ENCODE measurements around the gene CYP21A2. TPM values are rescaled to one million over a fixed set of nuclear protein-coding genes. Genes with fewer than 3 reads are reported as not detected.

The CYP21A2 gene
- total and polyA plus RNA-seq, 2 experiments from 2014 or later = not detected

DNA sequence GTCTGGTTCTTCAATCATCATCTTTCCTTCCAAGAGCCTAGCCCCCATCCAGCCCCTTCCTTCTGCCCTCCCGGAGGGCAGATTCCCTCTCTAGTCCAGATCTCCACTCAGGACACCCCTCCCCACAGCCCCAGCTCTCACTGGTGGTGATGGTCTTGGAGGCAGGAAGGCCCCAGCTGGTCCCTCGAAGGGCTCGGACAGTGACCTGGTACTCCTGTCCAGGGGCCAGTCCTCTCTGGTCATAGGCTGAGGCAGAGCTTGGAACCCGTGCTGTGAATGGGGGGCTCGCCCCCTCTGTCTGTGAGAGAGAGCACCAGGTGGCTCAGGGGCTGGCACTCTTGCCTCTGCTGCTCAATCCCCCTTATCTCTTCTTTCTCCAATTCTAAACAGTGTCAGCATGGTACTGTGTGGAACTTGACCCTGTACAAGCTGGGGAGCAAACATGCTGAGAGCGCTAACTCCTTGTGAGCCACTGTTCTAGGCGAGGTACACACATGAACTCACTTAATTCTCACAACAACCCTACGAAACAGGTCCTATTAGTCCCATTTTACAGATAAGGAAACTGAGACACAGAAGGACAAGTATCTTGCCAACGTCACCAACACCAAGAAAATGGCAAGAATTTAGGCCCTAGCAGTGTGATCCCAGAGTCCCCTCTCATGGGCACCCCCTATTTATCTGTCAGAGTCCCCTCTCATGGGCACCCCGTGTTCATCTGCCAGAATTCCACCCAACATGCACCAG lies 51.0 kb downstream of the CYP21A2 start:
- no peaks in the 10 kb centered on the region for H3K79me2 ChIP-seq (ENCODE audit: insufficient read depth)
- WGBS, 2 experiments (ENCODE audit: low coverage in 1 of 2, low lambda C conversion rate in 2 of 2, missing lambda C conversion rate in 2 of 2) = 89 to 90% methylated on average over 9 to 10 of the region's 10 CpGs
- in situ Hi-C loops (cut with MboI) = no loop called here
- H3K27ac ChIP-seq = no peak overlapping the region
- H3K9me2 ChIP-seq (ENCODE audit: insufficient read depth) = no peaks in the 10 kb centered on the region
- no peak overlapping the region for H3K4me2 ChIP-seq (ENCODE audit: unreplicated experiment)
- H3K4me3 ChIP-seq = no peak overlapping the region
- TF ChIP-seq EZH2 (IDR thresholded peaks at IDR 0.05; ENCODE audit: insufficient read depth, poor library complexity, severe bottlenecking) (no peak), EZH2phosphoT487 (IDR thresholded peaks at IDR 0.05; ENCODE audit: insufficient read depth, low read depth) (no peak)
- H3F3A ChIP-seq (ENCODE audit: insufficient read depth) = peaks cover 27% of the 10 kb centered on the region
- H3K27me3 ChIP-seq (replicated peaks; ENCODE audit: insufficient read depth) = 0 out of 2 replicates have a peak, but pooled peaks cover 14% of the 10 kb centered on the region
- no peaks in the 10 kb centered on the region for H3K36me3 ChIP-seq (ENCODE audit: low read depth)
- no peak for DNase-seq
- no peaks in the 10 kb centered on the region for H4K20me1 ChIP-seq (ENCODE audit: insufficient read depth)
- H2AFZ ChIP-seq = no peak overlapping the region
- H3K9ac ChIP-seq = no peak overlapping the region
- no peaks in the 10 kb centered on the region for H3K9me3 ChIP-seq (ENCODE audit: low read depth)
- peaks cover 30% of the 10 kb centered on the region for H3K4me1 ChIP-seq (ENCODE audit: insufficient read depth)

Small RNA genes within 50 kb of the gene (small RNA-seq; reads per million reads assigned to genes)
- gene RNA5SP206 (ENCODE audit: low read depth, low replicate concordance) = not detected

Other genes starting within 250 kb of the CYP21A2 start
- gene VARS1, start 242.7 kb upstream of the CYP21A2 start, total RNA-seq (2014; rRNA removed; shearing (Covaris generic)) = 47.6 and 66.4 TPM in 2 replicates
- gene VARS1, start 242.7 kb upstream of the CYP21A2 start, polyA plus RNA-seq (2016; fragmentation: Nextera tagmentation; extraction: Ambion mirVana) = 39.1 and 39.8 TPM in 2 replicates
- 32.5 and 40.3 TPM in 2 replicates for gene LSM2, start 231.4 kb upstream of the CYP21A2 start, total RNA-seq (2014; rRNA removed; shearing (Covaris generic))
- 48.4 and 52.3 TPM in 2 replicates for gene LSM2, start 231.4 kb upstream of the CYP21A2 start, polyA plus RNA-seq (2016; fragmentation: Nextera tagmentation; extraction: Ambion mirVana)
- gene HSPA1L, start 223.1 kb upstream of the CYP21A2 start, total RNA-seq (2014; rRNA removed; shearing (Covaris generic)) = 1.3 and 1.7 TPM in 2 replicates
- 0.85 and 0.91 TPM in 2 replicates for gene HSPA1L, start 223.1 kb upstream of the CYP21A2 start, polyA plus RNA-seq (2016; fragmentation: Nextera tagmentation; extraction: Ambion mirVana)
- gene HSPA1A, start 222.9 kb upstream of the CYP21A2 start, total RNA-seq (2014; rRNA removed; shearing (Covaris generic)) = 86.1 and 107 TPM in 2 replicates
- 67.5 and 76.3 TPM in 2 replicates for gene HSPA1A, start 222.9 kb upstream of the CYP21A2 start, polyA plus RNA-seq (2016; fragmentation: Nextera tagmentation; extraction: Ambion mirVana)
- gene HSPA1B, start 210.7 kb upstream of the CYP21A2 start, total RNA-seq (2014; rRNA removed; shearing (Covaris generic)) = 104 and 124 TPM in 2 replicates
- gene HSPA1B, start 210.7 kb upstream of the CYP21A2 start, polyA plus RNA-seq (2016; fragmentation: Nextera tagmentation; extraction: Ambion mirVana) = 58.0 and 61.3 TPM in 2 replicates
- gene NEU1, start 175.6 kb upstream of the CYP21A2 start, total RNA-seq (2014; rRNA removed; shearing (Covaris generic)) = 38.3 and 40.2 TPM in 2 replicates
- 27.8 TPM in 2 replicates for gene NEU1, start 175.6 kb upstream of the CYP21A2 start, polyA plus RNA-seq (2016; fragmentation: Nextera tagmentation; extraction: Ambion mirVana)
- not detected in 2 replicates for gene SLC44A4, start 159.4 kb upstream of the CYP21A2 start, total RNA-seq (2014; rRNA removed; shearing (Covaris generic))
- not detected in 2 replicates for gene SLC44A4, start 159.4 kb upstream of the CYP21A2 start, polyA plus RNA-seq (2016; fragmentation: Nextera tagmentation; extraction: Ambion mirVana)
- 40.2 and 41.5 TPM in 2 replicates for gene EHMT2, start 140.7 kb upstream of the CYP21A2 start, total RNA-seq (2014; rRNA removed; shearing (Covaris generic))
- gene EHMT2, start 140.7 kb upstream of the CYP21A2 start, polyA plus RNA-seq (2016; fragmentation: Nextera tagmentation; extraction: Ambion mirVana) = 26.5 and 27.5 TPM in 2 replicates
- 2.0 and 6.1 TPM in 2 replicates for gene ZBTB12, start 136.3 kb upstream of the CYP21A2 start, total RNA-seq (2014; rRNA removed; shearing (Covaris generic))
- gene ZBTB12, start 136.3 kb upstream of the CYP21A2 start, polyA plus RNA-seq (2016; fragmentation: Nextera tagmentation; extraction: Ambion mirVana) = not detected in 2 replicates
- 1.3 and 2.1 TPM in 2 replicates for gene C2, start 110.7 kb upstream of the CYP21A2 start, total RNA-seq (2014; rRNA removed; shearing (Covaris generic))
- 1.4 and 2.3 TPM in 2 replicates for gene C2, start 110.7 kb upstream of the CYP21A2 start, polyA plus RNA-seq (2016; fragmentation: Nextera tagmentation; extraction: Ambion mirVana)
- 4.4 and 7.3 TPM in 2 replicates for gene CFB, start 92.3 kb upstream of the CYP21A2 start, total RNA-seq (2014; rRNA removed; shearing (Covaris generic))
- gene CFB, start 92.3 kb upstream of the CYP21A2 start, polyA plus RNA-seq (2016; fragmentation: Nextera tagmentation; extraction: Ambion mirVana) = 3.4 and 3.9 TPM in 2 replicates
- gene NELFE, start 79.4 kb upstream of the CYP21A2 start, total RNA-seq (2014; rRNA removed; shearing (Covaris generic)) = 62.9 and 77.9 TPM in 2 replicates
- 108 and 114 TPM in 2 replicates for gene NELFE, start 79.4 kb upstream of the CYP21A2 start, polyA plus RNA-seq (2016; fragmentation: Nextera tagmentation; extraction: Ambion mirVana)
- 54.9 and 65.4 TPM in 2 replicates for gene SKIC2, start 79.2 kb upstream of the CYP21A2 start, total RNA-seq (2014; rRNA removed; shearing (Covaris generic))
- gene SKIC2, start 79.2 kb upstream of the CYP21A2 start, polyA plus RNA-seq (2016; fragmentation: Nextera tagmentation; extraction: Ambion mirVana) = 46.9 and 47.7 TPM in 2 replicates
- 24.2 and 31.0 TPM in 2 replicates for gene DXO, start 66.3 kb upstream of the CYP21A2 start, total RNA-seq (2014; rRNA removed; shearing (Covaris generic))
- 23.3 and 26.6 TPM in 2 replicates for gene DXO, start 66.3 kb upstream of the CYP21A2 start, polyA plus RNA-seq (2016; fragmentation: Nextera tagmentation; extraction: Ambion mirVana)
- gene C4A, start 56.4 kb upstream of the CYP21A2 start, total RNA-seq (2014; rRNA removed; shearing (Covaris generic)) = 4.8 and 5.3 TPM in 2 replicates
- gene C4A, start 56.4 kb upstream of the CYP21A2 start, polyA plus RNA-seq (2016; fragmentation: Nextera tagmentation; extraction: Ambion mirVana) = 1.3 and 2.4 TPM in 2 replicates
- gene C4B, start 23.6 kb upstream of the CYP21A2 start, total RNA-seq (2014; rRNA removed; shearing (Covaris generic)) = 4.5 and 6.4 TPM in 2 replicates
- gene C4B, start 23.6 kb upstream of the CYP21A2 start, polyA plus RNA-seq (2016; fragmentation: Nextera tagmentation; extraction: Ambion mirVana) = 1.1 and 2.6 TPM in 2 replicates
- 23.5 and 23.8 TPM in 2 replicates for gene TNXB, start 70.9 kb downstream of the CYP21A2 start, total RNA-seq (2014; rRNA removed; shearing (Covaris generic))
- 5.2 TPM in 2 replicates for gene TNXB, start 70.9 kb downstream of the CYP21A2 start, polyA plus RNA-seq (2016; fragmentation: Nextera tagmentation; extraction: Ambion mirVana)
- 33.3 and 37.3 TPM in 2 replicates for gene ATF6B, start 89.8 kb downstream of the CYP21A2 start, total RNA-seq (2014; rRNA removed; shearing (Covaris generic))
- 51.7 and 54.1 TPM in 2 replicates for gene ATF6B, start 89.8 kb downstream of the CYP21A2 start, polyA plus RNA-seq (2016; fragmentation: Nextera tagmentation; extraction: Ambion mirVana)
- 2.9 and 5.3 TPM in 2 replicates for gene FKBPL, start 91.9 kb downstream of the CYP21A2 start, total RNA-seq (2014; rRNA removed; shearing (Covaris generic))
- gene FKBPL, start 91.9 kb downstream of the CYP21A2 start, polyA plus RNA-seq (2016; fragmentation: Nextera tagmentation; extraction: Ambion mirVana) = 6.2 and 6.9 TPM in 2 replicates
- gene PRRT1, start 113.5 kb downstream of the CYP21A2 start, total RNA-seq (2014; rRNA removed; shearing (Covaris generic)) = 1.2 TPM in 1 of 2 replicates, not detected in the other
- gene PRRT1, start 113.5 kb downstream of the CYP21A2 start, polyA plus RNA-seq (2016; fragmentation: Nextera tagmentation; extraction: Ambion mirVana) = 2.1 and 2.2 TPM in 2 replicates
- gene PPT2, start 115.7 kb downstream of the CYP21A2 start, total RNA-seq (2014; rRNA removed; shearing (Covaris generic)) = 12.8 and 16.2 TPM in 2 replicates
- gene PPT2, start 115.7 kb downstream of the CYP21A2 start, polyA plus RNA-seq (2016; fragmentation: Nextera tagmentation; extraction: Ambion mirVana) = 10.3 and 14.3 TPM in 2 replicates
- gene EGFL8, start 126.2 kb downstream of the CYP21A2 start, total RNA-seq (2014; rRNA removed; shearing (Covaris generic)) = 2.2 and 6.2 TPM in 2 replicates
- gene EGFL8, start 126.2 kb downstream of the CYP21A2 start, polyA plus RNA-seq (2016; fragmentation: Nextera tagmentation; extraction: Ambion mirVana) = 2.6 and 3.8 TPM in 2 replicates
- 57.2 and 71.2 TPM in 2 replicates for gene AGPAT1, start 137.7 kb downstream of the CYP21A2 start, total RNA-seq (2014; rRNA removed; shearing (Covaris generic))
- 36.9 and 39.7 TPM in 2 replicates for gene AGPAT1, start 137.7 kb downstream of the CYP21A2 start, polyA plus RNA-seq (2016; fragmentation: Nextera tagmentation; extraction: Ambion mirVana)
- 48.1 and 48.2 TPM in 2 replicates for gene RNF5, start 140.0 kb downstream of the CYP21A2 start, total RNA-seq (2014; rRNA removed; shearing (Covaris generic))
- gene RNF5, start 140.0 kb downstream of the CYP21A2 start, polyA plus RNA-seq (2016; fragmentation: Nextera tagmentation; extraction: Ambion mirVana) = 58.8 and 63.2 TPM in 2 replicates
- 0.22 TPM in 1 of 2 replicates, not detected in the other for gene AGER, start 145.8 kb downstream of the CYP21A2 start, total RNA-seq (2014; rRNA removed; shearing (Covaris generic))
- gene AGER, start 145.8 kb downstream of the CYP21A2 start, polyA plus RNA-seq (2016; fragmentation: Nextera tagmentation; extraction: Ambion mirVana) = 1.2 and 1.4 TPM in 2 replicates
- gene PBX2, start 151.8 kb downstream of the CYP21A2 start, total RNA-seq (2014; rRNA removed; shearing (Covaris generic)) = 25.4 and 27.6 TPM in 2 replicates
- gene PBX2, start 151.8 kb downstream of the CYP21A2 start, polyA plus RNA-seq (2016; fragmentation: Nextera tagmentation; extraction: Ambion mirVana) = 2.6 and 3.1 TPM in 2 replicates
- 5.4 and 7.7 TPM in 2 replicates for gene GPSM3, start 154.2 kb downstream of the CYP21A2 start, total RNA-seq (2014; rRNA removed; shearing (Covaris generic))
- gene GPSM3, start 154.2 kb downstream of the CYP21A2 start, polyA plus RNA-seq (2016; fragmentation: Nextera tagmentation; extraction: Ambion mirVana) = 6.8 and 7.3 TPM in 2 replicates
- 0.38 and 0.65 TPM in 2 replicates for gene NOTCH4, start 185.7 kb downstream of the CYP21A2 start, total RNA-seq (2014; rRNA removed; shearing (Covaris generic))
- 1.2 TPM in 2 replicates for gene NOTCH4, start 185.7 kb downstream of the CYP21A2 start, polyA plus RNA-seq (2016; fragmentation: Nextera tagmentation; extraction: Ambion mirVana)

Data from GM23248 (cell line).